PFSK-1 (cell line): ENCODE data around the gene OSBPL9.

Experiments
- FOXP2 ChIP-seq: optimal IDR thresholded peaks from 2 replicates; pipeline ENCODE3; 2011; ENCODE audit warnings: borderline replicate concordance, control low read depth, inconsistent platforms; ENCODE audit not compliant: insufficient read depth; ENCODE audit errors: extremely low read length, extremely low read depth
- POLR2AphosphoS5 ChIP-seq: IDR thresholded peaks from 2 replicates; pipeline ENCODE4 v1.6.1; 2012; ENCODE audit warnings: low read depth, mild to moderate bottlenecking, control low read depth, low read length, moderate library complexity
- REST ChIP-seq, 2 experiments: IDR thresholded peaks; 2 replicates each; pipeline versions ENCODE4 v1.6.1 to v1.8.0; 2011 to 2012; ENCODE audit warnings: low read depth in 2 of 2, low read length in 2 of 2, control low read depth in 1 of 2, inconsistent platforms in 1 of 2, mild to moderate bottlenecking in 1 of 2, moderate library complexity in 1 of 2; ENCODE audit not compliant: insufficient read depth in 1 of 2
- SIN3A ChIP-seq: IDR thresholded peaks from 2 replicates; pipeline ENCODE4 v1.6.1; 2012; ENCODE audit warnings: mild to moderate bottlenecking, low read length, moderate library complexity, borderline replicate concordance; ENCODE audit not compliant: insufficient read depth
- TAF1 ChIP-seq: IDR thresholded peaks from 2 replicates; pipeline ENCODE4 v1.6.1; 2012; ENCODE audit warnings: low read length, control low read depth, borderline replicate concordance; ENCODE audit not compliant: insufficient read depth

OSBPL9 gene

GRCh38 chr1:51623450-51623849 is 6.6 kb downstream of the OSBPL9 start:
- TF ChIP-seq SIN3A (no peak), POLR2AphosphoS5 (no peak), TAF1 (no peak), REST (IDR thresholded peaks at IDR 0.05; ENCODE audit: insufficient read depth in 1 of 2, low read depth in 2 of 2, low read length in 2 of 2) (no peak), FOXP2 (no peak)

- no peak for TF ChIP-seq POLR2AphosphoS5
- no peak for TF ChIP-seq SIN3A
- TF ChIP-seq REST (IDR thresholded peaks at IDR 0.05; ENCODE audit: insufficient read depth in 1 of 2, low read depth in 2 of 2, low read length in 2 of 2) = no peak
- TF ChIP-seq FOXP2 = no peak
- no peak for TF ChIP-seq TAF1
Measured at GRCh38 chr1:51624855-51625254, 8.0 kb downstream of the OSBPL9 start.

GRCh38 chr1:51627672-51628071 is 10.8 kb downstream of the OSBPL9 start:
- TF ChIP-seq FOXP2 = no peak
- TF ChIP-seq SIN3A = no peak
- no peak for TF ChIP-seq TAF1
- no peak for TF ChIP-seq REST (IDR thresholded peaks at IDR 0.05; ENCODE audit: insufficient read depth in 1 of 2, low read depth in 2 of 2, low read length in 2 of 2)
- TF ChIP-seq POLR2AphosphoS5 = no peak

GRCh38 chr1:51628715-51629590 is 12.1 kb downstream of the OSBPL9 start:
- no peak for TF ChIP-seq POLR2AphosphoS5
- TF ChIP-seq SIN3A = no peak
- TF ChIP-seq FOXP2 = no peak
- TF ChIP-seq TAF1 = no peak
- no peak for TF ChIP-seq REST (IDR thresholded peaks at IDR 0.05; ENCODE audit: insufficient read depth in 1 of 2, low read depth in 2 of 2, low read length in 2 of 2)
